Skeletal muscle tissue (tissue), 4 donors: Measurements from ENCODE around the gene SEPTIN5. TPM values are rescaled to one million over a fixed set of nuclear protein-coding genes. Genes with fewer than 3 reads are reported as not detected.
A peak's percentile ranks its signal among the peaks of the same experiment; 100 is the strongest.

Source experiments
- H3K27ac ChIP-seq: one replicate; pipeline ENCODE4 v1.7.0; 2013; ENCODE audit warnings: mild to moderate bottlenecking, low read depth, low read length, inconsistent platforms
- H3K27me3 ChIP-seq, 3 donors: one replicate each; pipeline ENCODE4 v1.7.0; 2013; ENCODE audit warnings: low read length in 3 of 3; ENCODE audit not compliant: control insufficient read depth in 3 of 3, insufficient read depth in 3 of 3
- H3K36me3 ChIP-seq, 3 donors: one replicate each; pipeline ENCODE4 v1.7.0; 2013; ENCODE audit warnings: low read length in 3 of 3; ENCODE audit not compliant: control insufficient read depth in 3 of 3, insufficient read depth in 3 of 3
- H3K4me1 ChIP-seq, 3 donors: one replicate each; pipeline ENCODE4 v1.7.0; 2013; ENCODE audit warnings: low read length in 3 of 3, mild to moderate bottlenecking in 3 of 3; ENCODE audit not compliant: control insufficient read depth in 3 of 3, insufficient read depth in 3 of 3
- H3K4me3 ChIP-seq, 3 donors: one replicate each; pipeline ENCODE4 v1.7.0; 2013; ENCODE audit warnings: low read length in 3 of 3
- H3K9ac ChIP-seq, 3 donors: one replicate each; pipeline ENCODE4 v1.7.0; 2013; ENCODE audit warnings: low read length in 3 of 3, mild to moderate bottlenecking in 3 of 3, moderate library complexity in 2 of 3, low read depth in 1 of 3
- H3K9me3 ChIP-seq, 3 donors: one replicate each; pipeline ENCODE4 v1.7.0; 2013; ENCODE audit warnings: low read length in 3 of 3; ENCODE audit not compliant: control insufficient read depth in 3 of 3
- total RNA-seq: library from RNA; depleted of rRNA; stranded (reverse); fragments of >200 nt; gene quantifications from one replicate; pipeline ENCODE4 v1.2.3, GENCODE V29; 2014
- donor health status: Osteomylitis.

Gene SEPTIN5
- total RNA-seq, 1 donor from 2014 or later: 28.7 TPM

DNA sequence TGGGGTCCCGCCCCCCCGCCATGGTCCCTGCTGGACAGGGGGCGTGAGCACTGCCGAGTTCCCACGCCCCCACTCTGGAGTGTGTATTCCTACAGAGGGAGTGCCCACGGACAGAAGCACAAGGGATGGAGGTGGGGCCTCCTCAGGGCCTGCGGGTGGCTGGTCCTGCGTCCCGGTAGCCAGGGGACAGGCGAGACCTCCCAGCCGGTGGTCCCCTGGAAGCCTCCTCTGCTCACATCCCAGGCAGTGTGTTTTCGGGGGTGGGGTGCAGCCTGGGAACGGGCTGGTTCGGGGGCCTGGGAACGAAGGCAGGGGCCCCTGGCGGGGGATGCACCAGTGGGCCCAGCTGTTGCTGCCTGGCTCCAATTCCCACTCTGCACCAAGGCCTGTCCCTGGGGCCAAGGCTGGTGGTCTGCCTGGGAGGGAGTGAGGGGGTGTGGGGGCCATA, 25.2 kb downstream of the SEPTIN5 start:
- H3K4me3 ChIP-seq: no peak overlapping the region
- peaks cover 4 to 8% (median 7%) of the 10 kb centered on the region in 3 donors for H3K4me1 ChIP-seq
- H3K36me3 ChIP-seq: no peaks in the 10 kb centered on the region
- H3K27me3 ChIP-seq: no peaks in the 10 kb centered on the region
- no peaks in the 10 kb centered on the region for H3K9me3 ChIP-seq
- no peak overlapping the region for H3K27ac ChIP-seq
- no peak overlapping the region for H3K9ac ChIP-seq

- Histone ChIP-seq H3K9me3 (no peaks in the 10 kb centered on the region), H3K4me1 (peaks cover 9 to 13% (median 12%) of the 10 kb centered on the region in 3 donors), H3K27me3 (no peaks in the 10 kb centered on the region), H3K4me3 (no peak overlapping the region), H3K36me3 (no peaks in the 10 kb centered on the region), H3K27ac (no peak overlapping the region), H3K9ac (no peak overlapping the region)
These were observed 25.7 kb downstream of the SEPTIN5 start for GRCh38 chr22:19739911-19740449.

DNA sequence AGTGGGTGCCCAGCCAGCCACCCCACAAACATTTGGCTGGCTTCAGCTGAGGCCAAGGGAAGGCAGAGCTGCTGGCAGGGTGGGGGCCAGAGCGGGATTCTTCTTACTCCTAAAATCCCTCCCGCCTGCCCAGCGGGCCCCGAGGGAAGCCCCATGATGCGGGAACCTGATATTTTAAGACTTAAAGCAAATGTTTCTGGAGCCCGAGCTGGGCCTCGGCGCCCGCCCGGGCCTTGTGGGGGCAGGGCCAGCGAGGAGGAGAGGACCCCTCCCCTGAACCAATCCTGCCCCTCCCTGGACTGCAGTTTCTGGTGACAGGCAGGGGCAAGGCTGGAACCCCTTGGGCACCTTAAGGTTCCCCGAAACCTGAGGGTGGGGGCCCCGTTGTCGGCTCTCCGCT, 26.3 kb downstream of the SEPTIN5 start:
- H3K9ac ChIP-seq: no peak overlapping the region
- no peak overlapping the region for H3K4me3 ChIP-seq
- no peaks in the 10 kb centered on the region for H3K36me3 ChIP-seq
- no peaks in the 10 kb centered on the region for H3K27me3 ChIP-seq
- H3K4me1 ChIP-seq: peaks cover 12 to 18% (median 16%) of the 10 kb centered on the region in 3 donors
- H3K27ac ChIP-seq: no peak overlapping the region
- H3K9me3 ChIP-seq: no peaks in the 10 kb centered on the region

DNA sequence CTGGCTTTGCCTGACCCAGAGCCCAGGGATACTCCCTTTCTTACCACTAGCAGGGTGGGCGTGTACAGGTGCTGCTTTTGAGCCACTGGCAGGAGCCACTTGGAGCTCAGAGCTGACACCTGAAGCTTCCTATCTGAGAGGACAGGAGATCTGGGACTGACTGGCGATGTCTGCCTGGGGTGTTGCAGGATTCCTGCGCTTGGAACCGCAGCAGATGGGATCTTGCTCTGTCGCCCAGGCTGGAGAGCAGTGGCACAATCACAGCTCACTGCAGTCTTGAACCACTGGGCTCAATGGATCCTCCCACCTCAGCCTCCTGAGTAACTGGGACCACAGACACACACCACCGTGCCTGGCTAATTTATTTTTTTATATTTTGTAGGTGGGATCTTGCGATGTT, 26.8 kb downstream of the SEPTIN5 start:
- no peak overlapping the region for H3K4me3 ChIP-seq
- peaks cover 17 to 23% (median 20%) of the 10 kb centered on the region in 3 donors for H3K4me1 ChIP-seq
- H3K9me3 ChIP-seq: no peaks in the 10 kb centered on the region
- no peak overlapping the region for H3K27ac ChIP-seq
- H3K27me3 ChIP-seq: no peaks in the 10 kb centered on the region
- H3K9ac ChIP-seq: no peak overlapping the region
- no peaks in the 10 kb centered on the region for H3K36me3 ChIP-seq

- Histone ChIP-seq H3K27me3 (no peaks in the 10 kb centered on the region), H3K27ac (no peak overlapping the region), H3K36me3 (no peaks in the 10 kb centered on the region), H3K4me3 (no peak overlapping the region), H3K9ac (peak overlapping the region in 2 of 3 donors; percentile 16 to 20), H3K9me3 (no peaks in the 10 kb centered on the region), H3K4me1 (peaks cover 22 to 31% (median 26%) of the 10 kb centered on the region in 3 donors)
These were observed 28.1 kb downstream of the SEPTIN5 start for GRCh38 chr22:19742160-19743066.

- H3K27ac ChIP-seq: no peak overlapping the region
- H3K4me1 ChIP-seq: peaks cover 22 to 31% (median 26%) of the 10 kb centered on the region in 3 donors
- no peaks in the 10 kb centered on the region for H3K9me3 ChIP-seq
- no peak overlapping the region for H3K4me3 ChIP-seq
- H3K9ac ChIP-seq: peak overlapping the region in 1 of 3 donors; percentile 16
- H3K27me3 ChIP-seq: no peaks in the 10 kb centered on the region
- H3K36me3 ChIP-seq: no peaks in the 10 kb centered on the region
These were observed 28.8 kb downstream of the SEPTIN5 start for GRCh38 chr22:19743081-19743480.

GRCh38 chr22:19743651-19744050, 29.3 kb downstream of the SEPTIN5 start:
- Histone ChIP-seq H3K36me3 (no peaks in the 10 kb centered on the region), H3K4me1 (peaks cover 22 to 32% (median 26%) of the 10 kb centered on the region in 3 donors), H3K27me3 (no peaks in the 10 kb centered on the region), H3K9ac (no peak overlapping the region), H3K4me3 (no peak overlapping the region), H3K9me3 (no peaks in the 10 kb centered on the region), H3K27ac (no peak overlapping the region)

GRCh38 chr22:19744350-19745006, 30.2 kb downstream of the SEPTIN5 start:
- peaks cover 27 to 40% (median 30%) of the 10 kb centered on the region in 3 donors for H3K4me1 ChIP-seq
- peak overlapping the region; percentile 76 for H3K27ac ChIP-seq
- H3K9me3 ChIP-seq: no peaks in the 10 kb centered on the region
- H3K36me3 ChIP-seq: no peaks in the 10 kb centered on the region
- H3K27me3 ChIP-seq: no peaks in the 10 kb centered on the region
- H3K4me3 ChIP-seq: peak overlapping the region in 1 of 3 donors; percentile 22
- peak overlapping the region in 2 of 3 donors; percentile 51 to 78 for H3K9ac ChIP-seq

DNA sequence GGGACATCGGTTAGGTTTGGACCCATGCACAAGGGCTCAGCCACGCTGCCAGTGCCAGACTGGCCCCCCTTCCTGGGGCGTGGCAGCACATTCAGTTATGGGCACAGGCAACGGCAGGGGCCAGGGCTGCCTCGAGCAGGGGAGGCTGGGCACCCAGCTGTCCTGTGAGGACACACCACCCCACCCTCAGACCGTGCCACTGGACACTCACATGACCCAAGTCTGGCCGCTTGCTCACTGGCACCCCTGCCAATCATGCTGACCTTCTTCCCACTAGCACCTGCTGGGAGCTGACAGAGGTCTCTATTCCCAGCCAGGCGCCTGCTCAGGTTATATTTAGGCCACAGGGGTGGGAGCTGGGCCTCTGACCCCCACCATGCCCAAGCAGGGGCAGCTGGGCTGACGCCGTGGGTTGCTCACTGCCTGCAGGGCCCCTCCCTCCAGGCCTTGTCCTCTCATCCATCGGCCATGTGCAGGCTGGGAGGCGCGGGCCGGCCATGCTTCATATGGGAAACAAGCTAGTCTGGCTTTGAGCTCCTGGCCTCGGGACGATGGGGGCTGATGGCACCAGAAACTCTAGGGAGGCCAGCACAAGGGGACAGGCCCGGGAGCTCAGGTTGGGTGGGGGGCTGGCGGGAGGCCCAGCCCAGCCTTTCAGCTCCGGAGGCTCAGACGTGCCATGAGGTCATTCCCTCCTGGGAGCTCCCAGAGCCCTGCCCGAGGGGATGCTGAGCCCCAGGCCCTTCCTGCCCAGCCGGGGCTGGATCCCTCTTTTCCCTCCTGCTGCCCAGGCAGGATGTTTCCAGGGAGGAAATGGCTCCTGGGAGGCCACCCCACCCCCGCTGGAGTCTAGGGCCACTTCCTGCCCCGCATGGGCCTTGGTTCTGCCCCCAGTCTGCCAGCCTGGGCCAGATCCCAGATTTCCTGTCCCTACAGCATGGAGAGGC, 31.1 kb downstream of the SEPTIN5 start:
- Histone ChIP-seq H3K9ac (peak overlapping the region; percentile 64 to 78 (median 72)), H3K9me3 (no peaks in the 10 kb centered on the region), H3K27me3 (peaks cover 0 to 4% (median 3%) of the 10 kb centered on the region in 3 donors), H3K4me3 (peak overlapping the region in 1 of 3 donors; percentile 41), H3K36me3 (no peaks in the 10 kb centered on the region), H3K4me1 (peaks cover 27 to 50% (median 36%) of the 10 kb centered on the region in 3 donors), H3K27ac (peak overlapping the region; percentile 93)
